CD4-positive, alpha-beta T cell treated with Interleukin-4 for 1 hour (primary cell): ENCODE results near the gene FUT1.
A peak's percentile ranks its signal among the peaks of the same experiment; 100 is the strongest.

ENCODE experiments used
- DNase-seq, 2 donors: peaks; one replicate each; pipeline ENCODE4 v3.0.0-alpha.2; 2020 to 2022

FUT1 gene

GRCh38 chr19:48715681-48716171 is 36.7 kb downstream of the FUT1 start:
- DNase-seq = no peak

- no peak for DNase-seq
Observed at GRCh38 chr19:48714759-48715675, 37.4 kb downstream of the FUT1 start.

- peak; percentile 99 for DNase-seq
Observed at GRCh38 chr19:48713864-48714755, 38.3 kb downstream of the FUT1 start.

GRCh38 chr19:48713041-48713863 is 39.2 kb downstream of the FUT1 start:
- no peak for DNase-seq

GRCh38 chr19:48711106-48711662 is 41.3 kb downstream of the FUT1 start:
- DNase-seq = no peak

- no peak for DNase-seq
Observed at GRCh38 chr19:48708471-48708870, 44.0 kb downstream of the FUT1 start.

- DNase-seq = no peak
Observed at GRCh38 chr19:48705431-48705830, 47.0 kb downstream of the FUT1 start.

- DNase-seq = no peak
Observed at GRCh38 chr19:48703316-48703715, 49.1 kb downstream of the FUT1 start.

- no peak for DNase-seq
Observed at GRCh38 chr19:48702701-48703100, 49.7 kb downstream of the FUT1 start.

GRCh38 chr19:48698046-48698445 is 54.4 kb downstream of the FUT1 start:
- DNase-seq = no peak
